Measurements from ENCODE around the gene ZNF625. TPM values are rescaled to one million over a fixed set of nuclear protein-coding genes. Genes with fewer than 3 reads are reported as not detected.

The ZNF625 gene
- total RNA-seq, 4 donors from 2014 or later = 2.0 to 6.7 (median 5.0) TPM

GRCh38 chr19:12126707-12127106, 29.8 kb downstream of the ZNF625 start:
- Histone ChIP-seq H3K27me3 (no peaks in the 10 kb centered on the region), H3K4me3 (no peak overlapping the region), H3K4me1 (no peaks in the 10 kb centered on the region), H3K27ac (no peak overlapping the region), H3K36me3 (no peaks in the 10 kb centered on the region), H3K9me3 (peaks cover 0 to 43% (median 7%) of the 10 kb centered on the region in 3 donors)
- intact Hi-C loops (cut with DNase I) = no loop called here
- WGBS, 2 donors = 11 to 21% methylated on average over 2 of the region's 2 CpGs
- TF ChIP-seq, protein P1, sequence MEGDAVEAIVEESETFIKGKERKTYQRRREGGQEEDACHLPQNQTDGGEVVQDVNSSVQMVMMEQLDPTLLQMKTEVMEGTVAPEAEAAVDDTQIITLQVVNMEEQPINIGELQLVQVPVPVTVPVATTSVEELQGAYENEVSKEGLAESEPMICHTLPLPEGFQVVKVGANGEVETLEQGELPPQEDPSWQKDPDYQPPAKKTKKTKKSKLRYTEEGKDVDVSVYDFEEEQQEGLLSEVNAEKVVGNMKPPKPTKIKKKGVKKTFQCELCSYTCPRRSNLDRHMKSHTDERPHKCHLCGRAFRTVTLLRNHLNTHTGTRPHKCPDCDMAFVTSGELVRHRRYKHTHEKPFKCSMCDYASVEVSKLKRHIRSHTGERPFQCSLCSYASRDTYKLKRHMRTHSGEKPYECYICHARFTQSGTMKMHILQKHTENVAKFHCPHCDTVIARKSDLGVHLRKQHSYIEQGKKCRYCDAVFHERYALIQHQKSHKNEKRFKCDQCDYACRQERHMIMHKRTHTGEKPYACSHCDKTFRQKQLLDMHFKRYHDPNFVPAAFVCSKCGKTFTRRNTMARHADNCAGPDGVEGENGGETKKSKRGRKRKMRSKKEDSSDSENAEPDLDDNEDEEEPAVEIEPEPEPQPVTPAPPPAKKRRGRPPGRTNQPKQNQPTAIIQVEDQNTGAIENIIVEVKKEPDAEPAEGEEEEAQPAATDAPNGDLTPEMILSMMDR (IDR thresholded peaks at IDR 0.05) = peak; percentile 17 to 48 (median 36)
- no peak for TF ChIP-seq POLR2A (IDR thresholded peaks at IDR 0.05)
- DNase-seq = no peak

GRCh38 chr19:12117201-12117970, 39.1 kb downstream of the ZNF625 start:
- no peak overlapping the region for H3K4me3 ChIP-seq
- peaks cover 0 to 24% (median 2%) of the 10 kb centered on the region in 3 donors for H3K9me3 ChIP-seq
- H3K4me1 ChIP-seq = no peaks in the 10 kb centered on the region
- DNase-seq = no peak
- intact Hi-C loops (cut with DNase I) = no loop called here
- no peak overlapping the region for H3K27ac ChIP-seq
- peaks cover 0 to 12% (median 0%) of the 10 kb centered on the region in 3 donors for H3K36me3 ChIP-seq
- H3K27me3 ChIP-seq = no peaks in the 10 kb centered on the region
- no peak for TF ChIP-seq POLR2A (IDR thresholded peaks at IDR 0.05)
- TF ChIP-seq, protein P1 (IDR thresholded peaks at IDR 0.05) = no peak
- WGBS, 2 donors = 77 to 83% methylated on average over 2 to 3 of the region's 33 CpGs

DNA sequence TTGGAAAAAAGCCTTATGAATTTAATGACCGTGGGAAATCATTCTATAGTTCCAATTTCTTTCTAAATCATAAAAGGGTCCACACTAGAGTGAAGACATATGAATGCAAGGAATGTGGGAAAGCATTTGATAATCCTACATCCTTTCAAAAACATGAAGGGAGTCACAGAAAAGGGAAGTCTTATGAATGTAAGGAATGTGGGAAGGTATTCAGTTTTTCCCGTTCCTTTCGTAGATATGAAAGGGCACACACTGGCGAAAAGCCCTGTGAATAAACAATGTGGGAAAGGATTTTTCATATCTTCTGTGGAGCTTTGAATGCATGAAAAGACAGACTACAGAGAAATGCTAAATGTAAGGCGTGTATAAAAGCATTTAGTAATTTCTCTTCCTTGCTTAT, 43.4 kb downstream of the ZNF625 start:
- peaks cover 0 to 36% (median 5%) of the 10 kb centered on the region in 3 donors for H3K36me3 ChIP-seq
- H3K9me3 ChIP-seq = peaks cover 0 to 62% (median 20%) of the 10 kb centered on the region in 3 donors
- WGBS, 2 donors = 89% methylated on average over 5 of the region's 5 CpGs
- TF ChIP-seq POLR2A (IDR thresholded peaks at IDR 0.05) = no peak
- TF ChIP-seq, protein P1 (IDR thresholded peaks at IDR 0.05) = no peak
- H3K4me3 ChIP-seq = no peak overlapping the region
- DNase-seq = no peak
- no peaks in the 10 kb centered on the region for H3K27me3 ChIP-seq
- H3K4me1 ChIP-seq = no peaks in the 10 kb centered on the region
- no peak overlapping the region for H3K27ac ChIP-seq
- intact Hi-C loops (cut with DNase I) = no loop called here

DNA sequence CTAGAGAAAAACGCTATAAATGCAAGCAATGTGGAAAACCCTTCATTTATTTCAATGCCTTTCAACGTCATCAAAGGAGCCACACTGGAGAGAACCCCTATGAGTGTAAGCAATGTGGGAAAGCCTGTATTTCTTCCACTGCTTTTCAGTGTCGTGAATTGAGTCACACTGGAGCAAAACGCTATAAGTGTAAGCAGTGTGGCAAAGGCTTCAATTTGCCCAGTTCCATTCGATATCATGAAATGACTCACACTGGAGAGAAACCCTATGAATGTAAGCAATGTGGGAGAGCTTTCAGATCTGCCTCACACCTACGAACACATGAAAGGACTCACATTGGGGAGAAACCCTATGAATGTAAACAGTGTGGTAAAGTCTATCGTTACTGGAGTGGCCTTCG, 43.8 kb downstream of the ZNF625 start:
- TF ChIP-seq POLR2A (IDR thresholded peaks at IDR 0.05) = no peak
- TF ChIP-seq, protein P1 (IDR thresholded peaks at IDR 0.05) = no peak
- 75 to 87% methylated on average over 8 of the region's 8 CpGs for WGBS, 2 donors
- Histone ChIP-seq H3K4me1 (no peaks in the 10 kb centered on the region), H3K27me3 (no peaks in the 10 kb centered on the region), H3K9me3 (peaks cover 0 to 62% (median 20%) of the 10 kb centered on the region in 3 donors), H3K27ac (no peak overlapping the region), H3K36me3 (peaks cover 0 to 36% (median 5%) of the 10 kb centered on the region in 3 donors), H3K4me3 (no peak overlapping the region)
- intact Hi-C loops (cut with DNase I) = no loop called here
- no peak for DNase-seq

- WGBS, 2 donors = 91 to 93% methylated on average over 8 of the region's 8 CpGs
- no peaks in the 10 kb centered on the region for H3K27me3 ChIP-seq
- no peak overlapping the region for H3K27ac ChIP-seq
- intact Hi-C loops (cut with DNase I) = no loop called here
- peaks cover 0 to 36% (median 5%) of the 10 kb centered on the region in 3 donors for H3K36me3 ChIP-seq
- TF ChIP-seq POLR2A (IDR thresholded peaks at IDR 0.05) = no peak
- TF ChIP-seq, protein P1 (IDR thresholded peaks at IDR 0.05) = no peak
- H3K9me3 ChIP-seq = peaks cover 0 to 62% (median 20%) of the 10 kb centered on the region in 3 donors
- DNase-seq = no peak
- no peaks in the 10 kb centered on the region for H3K4me1 ChIP-seq
- no peak overlapping the region for H3K4me3 ChIP-seq
Measured at GRCh38 chr19:12111943-12112637, 44.4 kb downstream of the ZNF625 start.

All from esophagus squamous epithelium (tissue), 5 donors.